Fibroblast of skin of left quadriceps (primary cell): ENCODE results near the gene ADIPOR2.
"Not testable (repeated sequence)": the region's sequence is repeated elsewhere in the genome, so short reads cannot be mapped to it uniquely, and the experiment has no call there.

Experiments
- DNase-seq, 2 experiments: peaks; one replicate each; pipeline ENCODE4 v3.0.0-alpha.2; 2013; ENCODE audit warnings: low read depth in 2 of 2

ADIPOR2 gene

GRCh38 chr12:1663440-1664132, 27.3 kb upstream of the ADIPOR2 start:
- DNase-seq, result no peak

- DNase-seq, result no peak
These were observed 25.5 kb upstream of the ADIPOR2 start for GRCh38 chr12:1665366-1665765.

- DNase-seq, result no peak
These were observed 24.7 kb upstream of the ADIPOR2 start for GRCh38 chr12:1666215-1666614.

- no peak for DNase-seq
These were observed 24.1 kb upstream of the ADIPOR2 start for GRCh38 chr12:1666685-1667162.

- DNase-seq, result no peak
These were observed 21.9 kb upstream of the ADIPOR2 start for GRCh38 chr12:1668833-1669543.

DNA sequence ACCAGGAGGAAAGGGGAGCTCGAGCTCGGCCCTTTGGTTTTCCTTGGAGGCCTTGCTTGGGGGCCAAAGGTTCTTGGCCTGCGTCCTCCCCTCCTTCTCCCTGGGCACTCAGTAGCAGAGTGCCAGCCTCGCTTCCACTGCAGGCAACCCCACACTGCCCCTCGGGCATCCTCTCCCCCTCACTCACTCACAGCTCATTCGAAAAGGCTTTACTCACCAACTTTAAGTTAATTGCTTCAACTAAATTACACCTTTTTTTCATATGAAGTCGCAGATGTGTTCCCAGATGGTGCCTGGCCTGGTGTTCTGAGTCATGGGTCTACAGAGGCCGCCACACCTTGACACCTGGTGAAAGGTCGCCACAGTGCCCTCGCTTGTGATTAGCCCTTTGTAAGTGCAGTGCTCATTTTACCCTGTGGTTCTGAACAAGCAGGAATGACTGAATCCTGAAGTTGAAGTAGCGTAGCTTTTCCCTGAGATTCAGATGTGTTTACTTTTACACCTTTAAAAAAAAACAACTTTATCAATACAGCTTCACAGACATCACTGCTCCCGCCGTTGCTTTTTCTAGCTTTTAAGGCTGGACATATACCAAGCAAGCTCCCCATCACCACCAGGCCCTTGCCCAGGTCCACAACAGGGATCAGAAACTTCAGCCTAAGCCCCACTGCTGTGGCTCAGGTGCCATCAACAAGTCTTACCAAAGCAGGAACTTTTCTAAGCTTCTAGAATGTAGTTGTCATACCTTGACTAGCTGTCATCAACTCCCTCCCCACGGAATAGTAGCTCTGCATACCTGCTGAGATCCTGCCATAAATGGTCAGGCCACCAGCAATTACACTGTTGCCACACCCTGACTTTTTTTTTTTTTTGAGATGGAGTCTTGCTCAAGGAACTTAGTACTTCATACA, 20.3 kb upstream of the ADIPOR2 start:
- DNase-seq, result no peak

- DNase-seq, result no peak
These were observed 14.8 kb upstream of the ADIPOR2 start for GRCh38 chr12:1676043-1676442.

GRCh38 chr12:1680804-1681492, 9.9 kb upstream of the ADIPOR2 start:
- DNase-seq, result no peak

GRCh38 chr12:1681493-1681807, 9.4 kb upstream of the ADIPOR2 start:
- DNase-seq, result no peak

DNA sequence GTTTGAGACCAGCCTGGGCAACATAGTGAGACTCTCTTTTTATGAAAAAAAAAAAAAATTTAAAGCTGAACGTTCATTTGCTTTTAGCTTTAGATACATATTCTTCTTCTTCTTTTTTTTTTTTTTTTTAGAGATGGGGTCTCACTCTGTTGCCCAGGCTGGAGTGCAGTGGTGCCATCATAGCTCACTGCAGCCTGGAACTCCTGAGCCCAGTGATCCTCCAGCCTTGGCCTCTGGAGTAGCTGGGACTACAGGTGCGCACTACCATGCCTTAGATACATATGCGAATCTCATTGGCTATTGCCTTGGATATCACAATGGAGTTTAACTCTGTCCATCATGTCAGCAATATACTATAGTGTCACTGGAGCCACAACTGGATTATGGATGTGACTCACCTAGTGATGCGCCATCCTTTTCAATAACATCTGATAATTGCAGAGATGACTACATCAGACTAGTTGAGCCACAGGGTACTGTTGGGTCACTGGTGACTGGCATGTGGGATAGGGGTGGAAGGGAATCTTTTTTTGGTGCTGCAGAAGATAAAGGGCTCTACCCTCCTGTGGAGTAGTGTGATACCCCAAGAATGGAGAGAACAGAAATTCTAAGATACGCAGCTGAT, 2.7 kb upstream of the ADIPOR2 start:
- DNase-seq, result no peak

DNA sequence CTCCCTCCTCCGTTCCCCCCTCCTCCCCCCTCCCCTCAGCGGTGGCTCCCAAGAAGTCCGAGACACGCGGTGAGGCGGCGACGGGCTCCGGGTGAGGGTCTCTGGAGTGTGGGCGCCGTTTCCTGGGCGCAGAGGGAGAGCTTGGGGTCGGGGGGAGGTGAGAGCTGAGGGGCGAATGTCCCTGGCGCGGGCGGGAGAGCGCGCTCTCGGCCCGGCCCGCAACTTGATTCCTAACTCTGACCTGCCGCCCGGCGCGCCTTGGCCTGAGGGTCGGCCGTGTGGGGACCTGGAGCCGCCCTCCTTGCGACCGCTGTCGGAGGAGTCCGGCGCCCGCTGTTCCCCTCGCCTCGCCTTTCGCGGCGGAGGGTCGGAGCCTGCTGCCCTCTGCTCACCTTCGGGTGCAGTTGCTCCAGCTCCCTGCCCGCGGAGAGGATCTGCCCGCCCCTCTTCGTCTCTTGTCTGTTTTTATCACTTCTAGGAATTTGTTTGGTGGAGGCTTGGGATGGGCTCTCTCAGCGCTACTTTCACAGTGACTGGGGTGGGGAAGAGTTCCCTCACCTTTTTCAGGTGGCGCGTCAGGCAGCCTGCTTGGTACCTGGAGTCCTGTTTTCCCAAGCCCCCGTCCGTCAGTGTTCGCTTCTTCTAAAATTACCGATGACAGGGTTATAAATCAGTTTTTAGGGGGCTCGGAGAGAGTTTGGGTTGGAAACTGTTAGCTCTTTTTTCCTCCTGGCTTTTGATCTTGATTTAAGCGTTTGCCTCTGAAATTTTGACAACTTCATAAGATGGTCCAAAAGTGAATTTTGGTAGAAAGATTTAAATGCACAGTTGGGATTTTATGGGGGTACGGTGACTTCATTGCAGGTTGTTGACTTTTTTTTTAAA, 495 bp downstream of the ADIPOR2 start:
- no peak for DNase-seq

DNA sequence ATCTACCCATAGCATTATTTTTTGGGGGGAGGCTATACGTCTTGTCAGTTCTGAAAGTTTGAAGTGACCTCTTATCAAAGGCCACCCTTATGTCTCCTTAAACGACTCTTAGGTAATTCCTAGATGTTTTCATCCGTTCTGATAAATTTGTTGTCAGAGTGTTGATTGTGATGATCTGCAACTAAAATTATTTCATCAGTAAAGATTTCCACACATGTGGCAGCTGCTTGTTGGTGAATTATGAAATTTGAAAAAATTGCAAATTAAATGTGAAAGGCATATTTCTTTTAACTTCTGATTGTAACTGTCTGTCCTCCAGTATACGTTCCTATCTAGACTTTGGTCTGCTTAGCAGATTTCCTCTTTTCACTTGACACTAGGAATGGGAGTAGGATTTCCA, 1.4 kb downstream of the ADIPOR2 start:
- no peak for DNase-seq

- no peak for DNase-seq
These were observed 2.2 kb downstream of the ADIPOR2 start for GRCh38 chr12:1692895-1693610.

DNA sequence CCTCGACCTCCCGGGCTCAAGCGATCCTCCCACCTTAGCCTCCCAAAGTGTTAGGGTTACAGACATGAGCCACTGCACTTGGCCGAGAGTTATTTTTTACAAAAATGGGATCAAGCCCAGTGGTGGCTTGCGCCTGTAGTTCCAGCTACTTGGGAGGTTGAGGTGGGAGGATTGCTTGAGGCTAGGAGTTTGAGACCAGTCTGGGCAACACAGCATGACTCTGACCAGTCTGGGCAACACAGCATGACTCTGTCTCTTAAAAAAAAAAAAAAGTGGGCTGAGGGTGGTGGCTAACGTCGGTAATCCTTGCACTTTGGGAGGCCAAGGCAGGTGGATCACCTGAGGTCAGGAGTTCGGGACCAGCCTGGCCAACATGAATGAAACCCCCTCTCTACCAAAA, 4.2 kb downstream of the ADIPOR2 start:
- DNase-seq, result not testable (repeated sequence)

- DNase-seq, result no peak
These were observed 5.2 kb downstream of the ADIPOR2 start for GRCh38 chr12:1695886-1696670.

DNA sequence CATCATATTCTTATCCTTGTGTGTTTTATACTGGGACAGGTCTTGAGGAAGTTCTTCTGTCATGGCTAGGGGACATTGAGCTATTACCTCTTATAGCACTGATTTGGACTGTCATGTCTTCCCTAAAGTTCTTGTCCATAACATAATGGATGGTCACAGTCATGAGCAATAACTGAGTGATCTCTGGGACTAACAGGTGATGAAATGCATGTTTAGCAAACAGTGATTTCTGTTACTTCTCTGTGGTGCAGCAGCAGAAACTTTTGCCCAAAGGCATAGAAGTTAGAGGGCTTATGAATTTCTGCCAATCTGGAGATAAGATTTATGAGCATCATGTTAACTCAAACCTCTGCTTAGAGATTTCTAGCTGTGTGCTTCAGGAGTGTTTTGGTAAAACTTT, 5.9 kb downstream of the ADIPOR2 start:
- DNase-seq, result no peak

- no peak for DNase-seq
These were observed 6.4 kb downstream of the ADIPOR2 start for GRCh38 chr12:1697271-1697670.

- DNase-seq, result no peak
These were observed 7.8 kb downstream of the ADIPOR2 start for GRCh38 chr12:1698720-1699119.

GRCh38 chr12:1702713-1703112, 11.8 kb downstream of the ADIPOR2 start:
- no peak for DNase-seq
